ENCODE measurements around the gene GOLGA6L4.
"Not testable (repeated sequence)": the region's sequence is repeated elsewhere in the genome, so short reads cannot be mapped to it uniquely, and the experiment has no call there.

The GOLGA6L4 gene, protein sequence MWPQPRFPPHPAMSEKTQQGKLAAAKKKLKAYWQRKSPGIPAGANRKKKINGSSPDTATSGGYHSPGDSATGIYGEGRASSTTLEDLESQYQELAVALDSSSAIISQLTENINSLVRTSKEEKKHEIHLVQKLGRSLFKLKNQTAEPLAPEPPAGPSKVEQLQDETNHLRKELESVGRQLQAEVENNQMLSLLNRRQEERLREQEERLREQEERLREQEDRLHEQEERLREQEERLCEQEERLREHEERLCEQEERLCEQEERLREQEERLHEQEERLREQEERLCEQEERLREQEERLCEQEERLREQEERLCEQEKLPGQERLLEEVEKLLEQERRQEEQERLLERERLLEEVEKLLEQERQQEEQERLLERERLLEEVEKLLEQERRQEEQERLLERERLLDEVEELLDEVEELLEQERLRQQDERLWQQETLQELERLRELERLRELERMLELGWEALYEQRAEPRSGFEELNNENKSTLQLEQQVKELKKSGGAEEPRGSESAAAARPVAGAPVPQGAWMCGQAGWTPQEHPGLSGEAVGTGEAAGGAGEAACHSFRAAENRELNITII

DNA sequence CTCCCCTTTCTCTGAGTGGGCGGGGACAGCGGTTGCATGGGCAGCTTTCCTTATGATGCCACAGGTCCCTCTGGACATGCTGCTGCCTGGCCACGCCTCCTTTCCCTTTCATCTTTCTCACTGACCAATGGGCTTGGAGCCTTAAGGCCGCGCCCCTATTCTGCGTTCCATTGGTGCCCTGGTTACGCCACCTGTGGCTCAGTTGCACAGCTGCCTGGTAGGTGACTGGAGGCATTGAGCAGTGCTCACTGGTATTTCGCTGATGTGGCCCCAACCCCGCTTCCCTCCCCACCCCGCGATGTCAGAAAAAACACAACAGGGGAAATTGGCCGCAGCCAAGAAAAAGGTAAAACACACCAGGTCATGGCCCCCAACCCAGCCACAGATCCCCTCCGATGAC, at the start of gene GOLGA6L4:
TSS of gene GOLGA6L4 (plus strand) at position 201 of the 400 bp plus-strand sequence. CDS start at position 263, 62 bp downstream.
- not testable (repeated sequence) for DNase-seq

DNA sequence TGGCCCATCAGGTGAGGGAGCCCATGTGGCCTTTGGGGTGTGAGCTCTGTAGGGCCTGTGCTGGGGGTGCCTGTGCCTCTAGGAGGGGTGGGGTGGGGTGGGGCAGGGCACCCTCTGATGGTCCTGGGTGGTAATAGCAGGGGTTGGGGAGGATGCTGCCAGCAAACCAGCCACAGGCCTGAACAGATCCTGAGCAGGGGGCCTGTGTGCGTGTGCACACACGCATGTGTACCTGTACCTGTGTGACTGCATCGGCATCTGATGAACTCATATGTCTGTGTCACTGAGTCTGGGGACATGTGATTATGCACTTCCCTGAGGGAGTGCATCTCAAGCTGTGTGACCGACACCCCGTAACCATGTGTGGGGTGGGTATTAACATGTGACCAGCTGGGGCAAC, 42.6 kb upstream of the GOLGA6L4 start:
- DNase-seq, result not testable (repeated sequence)

DNA sequence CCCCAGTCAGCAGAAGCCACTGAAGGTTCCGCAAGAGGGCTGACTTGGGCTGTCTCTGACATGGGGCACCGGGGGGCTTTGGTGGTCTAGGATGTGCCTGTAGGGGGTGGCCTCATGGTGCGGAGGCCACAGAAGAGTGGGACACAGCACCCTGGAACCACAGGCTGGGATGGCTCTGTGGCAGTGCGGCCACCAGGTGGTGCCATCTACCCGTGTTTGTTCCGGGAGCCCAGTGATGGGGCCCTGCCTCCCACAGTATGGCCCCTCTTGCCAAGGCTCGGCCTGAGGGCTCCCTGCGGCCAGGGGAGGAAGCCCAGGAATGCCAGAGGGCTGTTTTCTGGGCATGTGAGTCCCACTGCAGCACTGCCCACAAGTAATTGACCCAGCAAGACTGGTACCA, 40.0 kb upstream of the GOLGA6L4 start:
- not testable (repeated sequence) for DNase-seq

DNA sequence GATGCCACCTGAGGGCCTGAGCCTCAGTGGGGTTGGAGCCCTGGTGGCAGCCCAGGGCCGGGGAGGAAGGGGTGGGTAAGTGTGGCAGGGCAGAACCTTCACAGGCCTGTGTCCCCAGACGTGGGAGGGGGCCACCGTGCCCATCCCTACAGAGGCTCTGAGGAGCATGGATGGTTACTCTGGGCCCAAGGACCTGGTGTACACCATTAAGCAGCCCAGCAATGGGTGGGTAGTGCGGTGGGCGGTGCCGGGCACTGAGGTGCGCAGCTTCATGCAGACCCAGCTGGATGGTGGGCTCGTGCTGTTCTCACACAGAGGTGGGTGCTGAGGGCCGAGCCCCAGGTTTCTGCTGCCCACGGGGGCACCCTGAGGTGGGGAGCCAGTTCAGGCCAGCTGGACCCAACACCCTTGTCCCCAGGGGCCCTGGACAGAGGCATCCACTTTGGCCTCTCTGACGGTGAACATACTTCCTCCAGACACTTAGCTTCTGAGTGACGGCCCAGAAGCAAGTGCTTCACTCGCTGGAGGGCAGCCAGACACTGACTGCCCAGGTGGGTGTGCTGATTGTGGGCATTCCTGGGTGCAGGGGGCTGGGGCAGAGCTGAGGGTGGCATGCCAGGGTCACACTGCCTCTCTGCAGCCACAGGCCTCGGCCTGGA, 38.9 kb upstream of the GOLGA6L4 start:
- DNase-seq, result not testable (repeated sequence)

DNA sequence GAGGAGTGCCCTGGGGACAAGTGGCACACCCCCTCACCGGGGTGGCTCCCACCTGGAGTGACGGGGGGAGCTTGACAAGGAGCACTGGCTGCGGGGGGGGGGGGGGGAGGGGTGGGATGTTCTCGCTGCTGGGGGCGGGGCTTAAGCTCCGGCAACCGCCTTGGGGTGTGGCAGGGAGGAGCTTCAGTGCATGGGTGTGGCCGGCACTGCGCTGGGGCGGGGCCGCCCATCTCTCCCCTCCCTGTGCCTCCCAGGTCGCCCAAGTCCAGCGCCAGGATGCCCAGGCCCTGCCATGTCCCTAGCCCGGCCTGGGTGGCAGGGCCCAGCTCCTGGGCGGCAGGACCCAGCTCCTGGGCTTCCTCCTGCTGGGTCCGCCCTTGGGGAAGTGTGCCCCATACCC, 35.7 kb upstream of the GOLGA6L4 start:
- DNase-seq, result not testable (repeated sequence)

DNA sequence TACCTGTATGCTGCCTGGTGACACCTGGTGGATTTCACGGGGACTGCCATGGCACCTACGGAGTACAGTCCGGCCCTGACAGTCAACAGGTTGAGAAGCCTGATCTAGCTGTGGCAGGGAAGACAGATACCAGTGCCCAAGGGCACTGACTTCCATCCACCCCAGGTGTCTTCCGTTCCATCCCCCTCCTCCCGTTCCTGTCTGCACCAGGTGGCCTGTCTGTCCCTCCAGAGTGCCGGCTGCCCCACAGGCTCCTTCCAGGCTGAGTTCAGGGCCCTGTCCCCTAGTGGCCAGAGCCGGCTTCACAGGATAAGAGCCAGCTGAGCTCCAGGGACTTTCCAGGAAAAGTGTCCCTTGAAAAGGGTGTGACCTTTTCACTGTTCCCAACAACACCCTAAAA, 10.9 kb downstream of the GOLGA6L4 start:
- not testable (repeated sequence) for DNase-seq
